GM20000 (cell line): Measurements from ENCODE around the gene BCKDHB.

Source experiments
- DNase-seq: peaks from one replicate; pipeline ENCODE4 v3.0.0; 2012; ENCODE audit warnings: low spot score
- TF ChIP-seq, protein P1 (sequence below): IDR thresholded peaks from 2 replicates; pipeline ENCODE4 v1.5.1; 2012; ENCODE audit warnings: mild to moderate bottlenecking, control low read depth; ENCODE audit errors: extremely low read depth, missing control alignments

BCKDHB gene

DNA sequence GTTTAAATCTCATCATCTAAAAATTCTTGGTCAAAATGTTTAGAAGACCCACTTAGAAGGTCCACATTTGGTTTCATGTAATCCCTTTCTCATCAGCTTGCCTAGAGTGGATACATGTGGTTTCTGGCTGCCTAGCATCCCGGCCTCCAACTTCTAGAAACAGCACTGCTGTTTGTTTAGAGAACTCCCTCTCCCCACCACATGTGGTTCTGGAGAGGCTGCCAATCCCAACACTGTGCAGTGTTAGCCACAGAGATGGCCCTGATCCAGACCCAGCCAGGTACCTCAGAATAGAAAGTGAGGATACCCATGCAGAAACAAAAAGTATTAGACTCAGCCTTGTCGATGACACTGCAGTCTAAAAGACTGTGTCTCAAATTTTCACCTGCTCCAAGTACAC, 241.8 kb downstream of the BCKDHB start:
- no peak for DNase-seq
- TF ChIP-seq, protein P1, sequence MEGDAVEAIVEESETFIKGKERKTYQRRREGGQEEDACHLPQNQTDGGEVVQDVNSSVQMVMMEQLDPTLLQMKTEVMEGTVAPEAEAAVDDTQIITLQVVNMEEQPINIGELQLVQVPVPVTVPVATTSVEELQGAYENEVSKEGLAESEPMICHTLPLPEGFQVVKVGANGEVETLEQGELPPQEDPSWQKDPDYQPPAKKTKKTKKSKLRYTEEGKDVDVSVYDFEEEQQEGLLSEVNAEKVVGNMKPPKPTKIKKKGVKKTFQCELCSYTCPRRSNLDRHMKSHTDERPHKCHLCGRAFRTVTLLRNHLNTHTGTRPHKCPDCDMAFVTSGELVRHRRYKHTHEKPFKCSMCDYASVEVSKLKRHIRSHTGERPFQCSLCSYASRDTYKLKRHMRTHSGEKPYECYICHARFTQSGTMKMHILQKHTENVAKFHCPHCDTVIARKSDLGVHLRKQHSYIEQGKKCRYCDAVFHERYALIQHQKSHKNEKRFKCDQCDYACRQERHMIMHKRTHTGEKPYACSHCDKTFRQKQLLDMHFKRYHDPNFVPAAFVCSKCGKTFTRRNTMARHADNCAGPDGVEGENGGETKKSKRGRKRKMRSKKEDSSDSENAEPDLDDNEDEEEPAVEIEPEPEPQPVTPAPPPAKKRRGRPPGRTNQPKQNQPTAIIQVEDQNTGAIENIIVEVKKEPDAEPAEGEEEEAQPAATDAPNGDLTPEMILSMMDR, result no peak

DNA sequence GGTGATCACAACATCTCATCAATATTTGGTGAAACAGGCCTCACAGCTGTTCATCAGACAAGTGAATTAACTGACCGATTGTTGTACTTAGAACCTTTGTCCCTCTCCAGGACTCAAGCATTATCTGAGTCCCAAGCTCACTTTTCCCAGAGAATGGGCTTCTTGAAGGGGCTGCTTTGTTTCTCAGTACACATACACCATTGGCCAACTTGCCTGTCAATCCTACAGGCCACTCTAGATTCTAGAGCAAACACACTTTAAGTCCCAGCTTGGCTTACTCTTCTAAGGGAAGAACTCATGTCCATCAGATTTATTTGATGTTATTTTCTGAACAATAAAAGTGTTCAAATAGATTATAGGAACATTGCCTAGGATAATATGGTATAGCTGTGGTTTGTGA, 249.5 kb downstream of the BCKDHB start:
- TF ChIP-seq, protein P1, result no peak
- DNase-seq, result no peak

DNA sequence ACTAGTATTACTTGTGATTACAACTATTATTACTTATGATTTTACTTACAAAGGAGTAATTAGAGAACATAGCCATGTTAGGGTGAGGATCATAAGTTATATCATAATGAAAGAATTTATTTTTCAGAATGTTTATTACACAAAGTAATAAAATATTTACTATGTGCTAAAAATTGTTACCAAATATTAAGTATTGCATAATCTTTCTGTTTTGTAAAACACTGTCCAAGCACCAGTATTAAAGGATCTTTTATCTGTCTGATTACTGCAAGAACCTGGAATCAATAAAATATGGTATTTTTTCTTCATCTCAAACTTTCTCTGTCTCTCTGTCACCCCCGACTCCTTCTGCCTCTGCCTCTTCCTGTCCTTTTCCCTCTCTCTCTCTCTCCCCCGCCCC, 250.1 kb downstream of the BCKDHB start:
- no peak for DNase-seq

DNA sequence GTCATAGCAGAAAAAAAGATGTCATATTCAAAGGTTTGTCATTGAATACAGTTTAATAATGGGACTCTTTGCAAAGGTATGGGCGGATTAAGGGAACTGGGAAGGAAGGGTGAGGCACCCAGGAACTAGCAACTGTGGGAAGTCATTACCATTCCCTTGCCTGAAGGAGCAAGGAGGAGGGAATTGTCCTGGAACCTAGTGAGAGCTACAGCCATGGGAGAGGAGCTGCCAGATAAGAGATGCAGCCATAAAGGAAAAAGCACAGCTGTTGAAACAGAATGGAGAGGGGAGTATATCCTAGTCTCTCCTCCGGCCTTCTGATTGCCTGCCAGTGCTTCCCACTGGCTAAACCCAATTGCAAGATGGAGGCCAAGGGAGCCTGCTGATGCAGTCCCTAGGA, 250.6 kb downstream of the BCKDHB start:
- no peak for DNase-seq
- TF ChIP-seq, protein P1, result no peak

More for the DNA sequence above, 250.1 kb downstream of the BCKDHB start:
- TF ChIP-seq, protein P1, result no peak

DNA sequence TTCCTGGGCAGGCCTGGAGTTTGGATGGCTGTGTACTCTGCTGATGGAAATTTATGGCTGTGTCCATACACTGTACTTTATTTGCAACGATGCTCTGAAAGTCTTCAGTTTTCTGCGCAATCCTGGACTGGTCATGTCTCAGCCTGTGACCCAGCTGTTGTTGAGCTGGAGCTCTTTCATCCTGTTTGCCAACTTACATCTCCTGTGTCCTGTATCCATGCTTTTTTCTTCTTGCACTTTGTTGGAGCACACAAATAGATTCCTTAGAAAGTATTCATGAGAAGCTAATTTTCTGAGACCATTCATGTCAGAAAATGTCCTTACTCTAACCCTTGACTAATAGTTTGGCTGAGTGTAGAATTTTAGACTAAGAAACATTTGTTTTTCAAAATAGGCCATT, 251.2 kb downstream of the BCKDHB start:
- no peak for DNase-seq
- TF ChIP-seq, protein P1, result no peak

DNA sequence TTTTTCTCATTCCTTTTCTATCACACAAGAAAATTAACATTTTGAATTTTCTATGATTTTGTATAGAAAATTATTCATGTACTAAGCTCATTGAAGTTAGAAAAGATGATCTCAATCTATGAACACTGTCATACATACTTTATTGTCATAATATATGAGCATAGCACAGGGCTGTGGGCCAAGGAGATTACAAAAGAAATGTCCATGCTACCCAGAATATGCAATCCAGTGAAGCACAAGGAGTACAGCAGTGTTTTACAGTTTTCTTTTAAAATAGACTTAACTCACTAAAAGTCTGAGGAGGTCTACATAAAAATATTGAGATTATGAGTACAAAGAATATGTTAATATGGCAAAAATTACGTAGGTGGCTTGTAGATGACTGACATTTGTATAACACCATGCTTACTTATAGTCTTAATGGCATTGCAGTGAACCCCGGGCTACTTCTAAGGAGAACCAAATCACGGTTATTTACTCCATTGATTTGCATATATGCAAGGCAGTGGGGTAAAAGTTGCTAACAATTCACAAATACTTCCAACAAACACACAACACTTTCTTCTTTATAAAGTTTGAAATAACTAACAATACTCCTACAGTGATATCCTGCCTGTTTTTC, 257.1 kb downstream of the BCKDHB start:
- DNase-seq, result no peak
- TF ChIP-seq, protein P1, result no peak

DNA sequence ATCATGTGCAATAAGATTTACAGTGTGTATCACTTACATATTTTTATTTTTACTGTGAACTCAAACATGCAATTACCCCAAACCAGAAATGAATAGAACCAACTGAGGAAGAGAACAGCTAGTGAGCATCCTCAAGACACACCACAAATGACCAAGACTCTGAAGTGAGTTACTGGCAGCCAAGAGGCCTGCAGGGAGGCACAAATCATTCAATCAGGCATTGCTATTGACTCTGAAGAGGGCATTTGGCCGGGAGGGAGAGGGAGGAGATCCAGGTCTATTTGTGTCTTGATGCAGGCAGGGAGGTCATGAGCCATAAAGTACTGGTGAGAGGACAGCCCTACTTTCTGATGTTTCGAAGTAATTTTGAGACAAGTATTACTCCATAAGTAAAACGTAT, 257.7 kb downstream of the BCKDHB start:
- no peak for DNase-seq
- TF ChIP-seq, protein P1, result no peak
